Measurements from ENCODE around the gene CTNNA3. TPM values are rescaled to one million over a fixed set of nuclear protein-coding genes. Genes with fewer than 3 reads are reported as not detected.

Gene CTNNA3
- total RNA-seq, 4 donors from 2014 or later, result 0.68 to 75.2 (median 1.4) TPM

DNA sequence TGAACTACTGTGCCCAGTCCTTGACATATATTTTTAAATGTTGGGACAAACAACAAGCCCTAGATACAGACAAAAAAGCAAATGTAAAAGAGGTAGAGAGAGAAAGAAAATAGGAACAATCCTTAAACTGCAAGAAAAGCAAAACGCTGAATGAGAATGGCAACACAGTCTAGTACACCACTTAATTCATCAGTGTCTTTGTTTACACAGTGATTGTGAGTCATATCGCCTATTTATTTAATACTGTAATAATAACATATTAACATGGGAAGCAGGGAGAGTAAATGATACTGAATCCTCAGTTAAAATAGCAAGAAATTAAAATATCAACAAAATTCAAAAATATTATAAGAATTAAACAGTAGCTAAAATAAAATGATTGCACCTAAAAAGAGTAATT, 780.0 kb downstream of the CTNNA3 start:
- in situ Hi-C loops (cut with MboI; ENCODE audit: low pct_ligation_motif_present in 1 of 4, low pct_unique_long_range_greater_than_20kb in 1 of 4, low sequenced_read_pairs in 3 of 4), result no loop called here
- Histone ChIP-seq H3K27me3 (no peaks in the 10 kb centered on the region), H3K4me3 (no peak overlapping the region), H3K4me1 (no peaks in the 10 kb centered on the region), H3K27ac (no peak overlapping the region), H3K9me3 (no peaks in the 10 kb centered on the region), H3K36me3 (no peaks in the 10 kb centered on the region)
- no peak for DNase-seq
- TF ChIP-seq POLR2A (IDR thresholded peaks at IDR 0.05) (no peak), EP300 (IDR thresholded peaks at IDR 0.05; ENCODE audit: low read depth) (no peak), POLR2AphosphoS5 (IDR thresholded peaks at IDR 0.05) (no peak)
- TF ChIP-seq, protein P1, sequence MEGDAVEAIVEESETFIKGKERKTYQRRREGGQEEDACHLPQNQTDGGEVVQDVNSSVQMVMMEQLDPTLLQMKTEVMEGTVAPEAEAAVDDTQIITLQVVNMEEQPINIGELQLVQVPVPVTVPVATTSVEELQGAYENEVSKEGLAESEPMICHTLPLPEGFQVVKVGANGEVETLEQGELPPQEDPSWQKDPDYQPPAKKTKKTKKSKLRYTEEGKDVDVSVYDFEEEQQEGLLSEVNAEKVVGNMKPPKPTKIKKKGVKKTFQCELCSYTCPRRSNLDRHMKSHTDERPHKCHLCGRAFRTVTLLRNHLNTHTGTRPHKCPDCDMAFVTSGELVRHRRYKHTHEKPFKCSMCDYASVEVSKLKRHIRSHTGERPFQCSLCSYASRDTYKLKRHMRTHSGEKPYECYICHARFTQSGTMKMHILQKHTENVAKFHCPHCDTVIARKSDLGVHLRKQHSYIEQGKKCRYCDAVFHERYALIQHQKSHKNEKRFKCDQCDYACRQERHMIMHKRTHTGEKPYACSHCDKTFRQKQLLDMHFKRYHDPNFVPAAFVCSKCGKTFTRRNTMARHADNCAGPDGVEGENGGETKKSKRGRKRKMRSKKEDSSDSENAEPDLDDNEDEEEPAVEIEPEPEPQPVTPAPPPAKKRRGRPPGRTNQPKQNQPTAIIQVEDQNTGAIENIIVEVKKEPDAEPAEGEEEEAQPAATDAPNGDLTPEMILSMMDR (IDR thresholded peaks at IDR 0.05), result no peak
- WGBS, 2 donors (ENCODE audit: low coverage in 1 of 2), result 75 to 83% methylated on average over 2 of the region's 2 CpGs
- intact Hi-C loops (cut with DNase I; ENCODE audit: low total_unique reads), result no loop called here

DNA sequence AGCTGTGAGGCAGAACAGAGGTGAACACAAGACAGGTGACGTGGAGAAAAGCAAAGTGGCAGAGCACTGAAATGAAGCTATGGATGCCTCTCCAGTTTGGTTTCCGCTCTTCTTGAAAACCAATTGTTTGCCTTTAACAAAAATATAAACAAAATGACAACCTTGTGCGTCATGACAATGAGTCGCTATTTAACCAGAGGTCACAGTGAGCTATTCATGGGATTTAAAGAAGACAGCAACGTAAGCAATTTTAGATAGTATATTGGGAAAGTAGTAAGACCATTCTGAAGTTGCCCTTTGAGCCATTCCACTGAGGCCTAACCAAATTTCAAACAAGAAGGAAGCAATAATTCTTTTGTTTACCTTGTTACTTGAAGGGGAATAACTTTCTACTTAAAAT, 785.3 kb downstream of the CTNNA3 start:
- no peak overlapping the region for H3K4me3 ChIP-seq
- H3K27me3 ChIP-seq, result no peaks in the 10 kb centered on the region
- 84% methylated on average over 5 of the region's 5 CpGs for WGBS, 2 donors (ENCODE audit: low coverage in 1 of 2)
- no peaks in the 10 kb centered on the region for H3K4me1 ChIP-seq
- H3K27ac ChIP-seq, result no peak overlapping the region
- in situ Hi-C loops (cut with MboI; ENCODE audit: low pct_ligation_motif_present in 1 of 4, low pct_unique_long_range_greater_than_20kb in 1 of 4, low sequenced_read_pairs in 3 of 4) (no loop called here), intact Hi-C loops (cut with DNase I; ENCODE audit: low total_unique reads) (no loop called here)
- no peaks in the 10 kb centered on the region for H3K36me3 ChIP-seq
- TF ChIP-seq POLR2A (IDR thresholded peaks at IDR 0.05) (no peak), EP300 (IDR thresholded peaks at IDR 0.05; ENCODE audit: low read depth) (no peak), POLR2AphosphoS5 (IDR thresholded peaks at IDR 0.05) (no peak)
- TF ChIP-seq, protein P1 (IDR thresholded peaks at IDR 0.05), result no peak
- no peaks in the 10 kb centered on the region for H3K9me3 ChIP-seq
- DNase-seq, result no peak

DNA sequence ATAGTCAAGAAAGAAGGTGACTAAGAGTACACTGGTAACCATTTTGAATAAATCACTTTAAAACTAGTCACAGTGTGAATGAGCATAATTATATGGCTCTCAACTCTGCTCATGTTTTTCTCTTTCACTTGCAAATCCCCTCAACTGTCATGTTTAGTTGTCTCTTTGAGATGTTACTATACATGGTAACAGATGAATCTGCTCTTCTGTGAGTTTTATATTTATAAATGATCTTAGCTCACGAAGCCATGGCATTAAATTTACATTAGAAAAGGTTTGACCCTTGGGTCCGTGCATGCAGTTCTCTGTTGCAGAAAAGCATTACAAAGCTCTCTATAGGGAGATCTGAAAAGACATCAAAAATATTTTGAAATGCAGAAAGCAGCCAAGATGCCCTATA, 803.1 kb downstream of the CTNNA3 start:
- no peak for DNase-seq
- H3K36me3 ChIP-seq, result no peaks in the 10 kb centered on the region
- 67 to 71% methylated on average over 1 to 2 of the region's 2 CpGs for WGBS, 2 donors (ENCODE audit: low coverage in 1 of 2)
- TF ChIP-seq EP300 (IDR thresholded peaks at IDR 0.05; ENCODE audit: low read depth) (no peak), POLR2AphosphoS5 (IDR thresholded peaks at IDR 0.05) (no peak), POLR2A (IDR thresholded peaks at IDR 0.05) (no peak)
- TF ChIP-seq, protein P1 (IDR thresholded peaks at IDR 0.05), result no peak
- in situ Hi-C loops (cut with MboI; ENCODE audit: low pct_ligation_motif_present in 1 of 4, low pct_unique_long_range_greater_than_20kb in 1 of 4, low sequenced_read_pairs in 3 of 4) (no loop called here), intact Hi-C loops (cut with DNase I; ENCODE audit: low total_unique reads) (no loop called here)
- no peaks in the 10 kb centered on the region for H3K4me1 ChIP-seq
- no peak overlapping the region for H3K4me3 ChIP-seq
- H3K27me3 ChIP-seq, result no peaks in the 10 kb centered on the region
- peaks cover 0 to under 1% of the 10 kb centered on the region in 2 donors for H3K9me3 ChIP-seq
- H3K27ac ChIP-seq, result no peak overlapping the region

DNA sequence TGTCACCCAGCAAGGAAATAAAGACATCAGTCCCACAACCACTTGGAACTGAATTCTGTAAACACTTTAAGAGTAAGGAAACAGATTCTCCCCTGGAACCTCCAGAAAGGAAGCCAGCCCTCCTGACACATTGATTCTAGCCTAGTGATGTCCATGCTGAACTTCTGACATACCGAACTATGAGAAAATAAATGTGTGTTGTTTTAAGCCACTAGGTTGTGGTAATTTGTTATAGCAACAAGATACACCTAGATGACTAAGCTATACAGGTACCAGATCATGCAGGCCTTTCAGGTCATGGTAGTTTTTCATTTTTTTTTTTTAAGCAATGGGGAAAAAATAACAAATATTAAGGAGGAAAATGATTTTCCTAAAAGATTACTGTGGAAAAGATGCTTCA, 807.8 kb downstream of the CTNNA3 start:
- DNase-seq, result no peak
- H3K27ac ChIP-seq, result no peak overlapping the region
- no peaks in the 10 kb centered on the region for H3K9me3 ChIP-seq
- 82% methylated on average over 1 of the region's 1 CpG; no CpG with 5 or more reads in 1 of the 2 donors for WGBS, 2 donors (ENCODE audit: low coverage in 1 of 2)
- no peak for TF ChIP-seq POLR2AphosphoS5 (IDR thresholded peaks at IDR 0.05)
- TF ChIP-seq, protein P1 (IDR thresholded peaks at IDR 0.05), result no peak
- H3K4me3 ChIP-seq, result no peak overlapping the region
- no peaks in the 10 kb centered on the region for H3K27me3 ChIP-seq
- no peaks in the 10 kb centered on the region for H3K4me1 ChIP-seq
- in situ Hi-C loops (cut with MboI; ENCODE audit: low pct_ligation_motif_present in 1 of 4, low pct_unique_long_range_greater_than_20kb in 1 of 4, low sequenced_read_pairs in 3 of 4) (no loop called here), intact Hi-C loops (cut with DNase I; ENCODE audit: low total_unique reads) (no loop called here)
- H3K36me3 ChIP-seq, result no peaks in the 10 kb centered on the region
